ENCODE measurements around the gene VPS9D1.
"Not testable (repeated sequence)": the region's sequence is repeated elsewhere in the genome, so short reads cannot be mapped to it uniquely, and the experiment has no call there.

The VPS9D1 gene

GRCh38 chr16:89697616-89698331, 22.9 kb downstream of the VPS9D1 start:
- H3K4me3 ChIP-seq (ENCODE audit: control insufficient read depth, low read depth, low read length) = no peak overlapping the region
- DNase-seq (ENCODE audit: low read depth) = no peak
- TF ChIP-seq, protein P1, sequence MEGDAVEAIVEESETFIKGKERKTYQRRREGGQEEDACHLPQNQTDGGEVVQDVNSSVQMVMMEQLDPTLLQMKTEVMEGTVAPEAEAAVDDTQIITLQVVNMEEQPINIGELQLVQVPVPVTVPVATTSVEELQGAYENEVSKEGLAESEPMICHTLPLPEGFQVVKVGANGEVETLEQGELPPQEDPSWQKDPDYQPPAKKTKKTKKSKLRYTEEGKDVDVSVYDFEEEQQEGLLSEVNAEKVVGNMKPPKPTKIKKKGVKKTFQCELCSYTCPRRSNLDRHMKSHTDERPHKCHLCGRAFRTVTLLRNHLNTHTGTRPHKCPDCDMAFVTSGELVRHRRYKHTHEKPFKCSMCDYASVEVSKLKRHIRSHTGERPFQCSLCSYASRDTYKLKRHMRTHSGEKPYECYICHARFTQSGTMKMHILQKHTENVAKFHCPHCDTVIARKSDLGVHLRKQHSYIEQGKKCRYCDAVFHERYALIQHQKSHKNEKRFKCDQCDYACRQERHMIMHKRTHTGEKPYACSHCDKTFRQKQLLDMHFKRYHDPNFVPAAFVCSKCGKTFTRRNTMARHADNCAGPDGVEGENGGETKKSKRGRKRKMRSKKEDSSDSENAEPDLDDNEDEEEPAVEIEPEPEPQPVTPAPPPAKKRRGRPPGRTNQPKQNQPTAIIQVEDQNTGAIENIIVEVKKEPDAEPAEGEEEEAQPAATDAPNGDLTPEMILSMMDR (IDR thresholded peaks at IDR 0.05; ENCODE audit: control insufficient read depth, insufficient read depth, low read depth, low read length, missing control alignments) = no peak

- no peak for DNase-seq (ENCODE audit: low read depth)
- TF ChIP-seq, protein P1 (IDR thresholded peaks at IDR 0.05; ENCODE audit: control insufficient read depth, insufficient read depth, low read depth, low read length, missing control alignments) = no peak
- H3K4me3 ChIP-seq (ENCODE audit: control insufficient read depth, low read depth, low read length) = no peak overlapping the region
Measured at GRCh38 chr16:89697161-89697615, 23.5 kb downstream of the VPS9D1 start.

DNA sequence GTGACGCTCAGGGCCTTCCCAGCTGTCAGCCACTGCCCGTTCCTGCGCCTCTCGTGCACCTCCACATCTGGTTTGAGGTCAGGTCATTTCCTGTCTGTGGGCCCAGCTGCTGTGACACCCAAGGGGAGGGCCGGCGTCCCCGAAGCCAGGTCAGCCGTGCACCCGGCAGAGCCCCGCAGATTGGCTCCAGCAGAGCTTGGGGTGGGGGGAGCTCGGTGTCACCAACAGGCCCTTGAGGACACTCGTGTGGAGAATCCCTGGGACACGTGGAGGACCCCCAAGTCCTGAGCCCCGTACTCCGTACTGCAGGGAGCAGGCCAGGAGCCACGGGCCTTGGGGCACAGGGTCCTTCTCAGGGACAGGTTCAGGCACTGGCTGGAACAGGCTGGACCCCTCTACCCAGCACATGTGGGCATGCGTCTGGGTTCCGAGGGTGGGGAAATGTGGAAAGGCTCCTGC, 24.0 kb downstream of the VPS9D1 start:
- no peak for DNase-seq (ENCODE audit: low read depth)
- no peak overlapping the region for H3K4me3 ChIP-seq (ENCODE audit: control insufficient read depth, low read depth, low read length)
- TF ChIP-seq, protein P1 (IDR thresholded peaks at IDR 0.05; ENCODE audit: control insufficient read depth, insufficient read depth, low read depth, low read length, missing control alignments) = no peak

DNA sequence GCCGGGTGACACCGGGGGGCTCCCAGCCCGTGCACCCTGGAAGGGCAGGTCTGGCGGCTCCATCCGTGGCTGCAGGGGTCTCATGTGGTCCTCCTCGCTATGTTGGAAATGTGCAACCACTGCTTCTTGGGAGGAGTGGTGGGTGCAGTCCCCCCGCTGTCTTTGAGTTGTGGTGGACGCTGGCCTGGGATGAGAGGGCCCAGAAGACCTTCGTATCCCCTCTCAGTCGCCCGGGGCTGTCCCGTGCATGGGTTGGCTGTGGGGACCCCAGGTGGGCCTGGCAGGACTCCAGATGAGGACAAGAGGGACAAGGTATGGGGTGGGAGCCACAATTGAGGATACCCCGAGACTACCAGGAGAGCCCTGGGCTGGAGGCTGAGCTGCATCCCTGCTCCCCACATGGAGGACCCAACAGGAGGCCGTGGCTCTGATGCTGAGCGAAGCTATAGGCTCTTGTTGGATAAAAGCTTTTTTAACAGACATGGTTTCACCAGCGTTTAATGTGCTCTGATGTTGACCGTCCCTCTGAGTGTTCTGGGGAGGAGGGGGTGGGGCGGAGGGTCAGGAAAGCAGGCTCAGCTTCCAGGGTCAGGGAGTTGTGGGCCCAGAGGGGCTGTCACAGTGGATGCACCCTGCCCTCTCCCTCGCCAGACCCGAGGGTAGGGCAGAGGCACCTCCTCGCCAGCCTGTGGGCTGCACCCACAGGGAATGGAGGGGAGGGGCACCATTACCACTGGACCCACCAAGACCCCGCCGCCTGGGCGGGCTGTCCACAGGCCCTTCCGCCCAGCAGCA, 24.6 kb downstream of the VPS9D1 start:
- TF ChIP-seq, protein P1 (IDR thresholded peaks at IDR 0.05; ENCODE audit: control insufficient read depth, insufficient read depth, low read depth, low read length, missing control alignments) = no peak
- H3K4me3 ChIP-seq (ENCODE audit: control insufficient read depth, low read depth, low read length) = no peak overlapping the region
- no peak for DNase-seq (ENCODE audit: low read depth)

- DNase-seq (ENCODE audit: low read depth) = no peak
- TF ChIP-seq, protein P1 (IDR thresholded peaks at IDR 0.05; ENCODE audit: control insufficient read depth, insufficient read depth, low read depth, low read length, missing control alignments) = no peak
- no peak overlapping the region for H3K4me3 ChIP-seq (ENCODE audit: control insufficient read depth, low read depth, low read length)
Measured at GRCh38 chr16:89695086-89695874, 25.4 kb downstream of the VPS9D1 start.

DNA sequence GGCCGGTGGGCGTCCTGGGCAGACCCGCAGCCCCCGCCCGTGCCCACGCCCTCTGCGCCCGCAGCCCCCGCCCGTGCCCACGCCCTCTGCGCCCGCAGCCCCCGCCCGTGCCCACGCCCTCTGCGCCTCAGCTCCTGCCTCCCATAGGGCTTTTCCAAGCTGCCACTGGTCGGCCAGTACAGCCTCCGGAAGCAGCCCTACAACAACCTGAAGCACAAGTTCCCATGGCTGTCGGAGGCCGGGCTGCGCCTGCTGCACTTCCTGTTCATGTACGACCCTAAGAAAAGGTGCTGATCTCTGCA, 26.0 kb downstream of the VPS9D1 start:
- not testable (repeated sequence) for H3K4me3 ChIP-seq (ENCODE audit: control insufficient read depth, low read depth, low read length); DNase-seq (ENCODE audit: low read depth)

All from AG09309 (cell line).